HG02884 (cell line): ENCODE data around the gene WDR33.
"Not testable (repeated sequence)": the region's sequence is repeated elsewhere in the genome, so short reads cannot be mapped to it uniquely, and the experiment has no call there.

ENCODE experiments used
- ATAC-seq: cut with Tn5 transposase; IDR thresholded peaks from one replicate; pipeline ENCODE4 v1.9.1; 2021; ENCODE audit warnings: mild to moderate bottlenecking, moderate library complexity; ENCODE audit not compliant: unreplicated experiment

The WDR33 gene

DNA sequence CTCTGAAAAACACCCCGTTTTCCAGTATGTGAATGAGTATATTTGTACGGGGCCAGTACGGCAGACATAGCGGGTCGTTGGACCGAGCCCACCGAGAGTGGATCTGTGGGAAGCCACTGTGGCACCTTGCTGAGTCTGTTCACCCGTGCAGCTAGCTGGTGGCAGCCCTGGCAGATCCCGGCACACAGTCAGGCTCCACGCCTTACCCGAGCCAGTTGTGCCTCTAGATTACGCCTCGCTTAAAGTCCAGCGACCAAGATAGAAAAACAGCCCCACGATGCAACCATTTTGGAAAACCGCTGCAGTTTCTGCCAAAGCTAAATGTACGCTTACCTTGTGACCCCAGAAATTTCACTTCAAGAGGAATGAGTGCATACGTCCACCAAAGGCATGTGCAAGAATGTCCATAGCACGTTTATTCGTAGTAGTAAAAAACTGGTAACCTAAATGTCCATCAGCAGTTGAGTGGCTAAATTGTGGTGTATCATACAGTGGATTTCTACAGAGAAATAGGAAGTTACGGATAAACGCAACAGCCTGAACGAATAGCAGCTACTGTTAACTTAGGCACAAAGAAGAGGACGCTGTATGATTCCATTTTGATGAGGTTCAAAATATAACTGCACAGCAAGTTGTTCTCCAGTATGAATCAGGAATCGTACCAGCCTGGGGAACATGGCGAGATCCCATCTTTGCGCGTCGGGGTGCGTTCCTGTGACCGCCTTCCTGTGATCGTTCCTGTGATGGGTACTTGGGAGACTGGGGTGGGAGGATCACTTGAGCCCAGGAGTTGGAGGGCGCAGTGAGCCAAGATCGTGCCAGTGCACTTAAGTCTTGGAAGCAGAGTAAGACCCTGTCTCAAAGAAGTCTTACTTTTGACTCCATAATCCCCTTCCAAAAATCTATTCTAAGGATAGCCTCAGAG is 688 bp upstream of the WDR33 start:
- peak; percentile 27 for ATAC-seq

DNA sequence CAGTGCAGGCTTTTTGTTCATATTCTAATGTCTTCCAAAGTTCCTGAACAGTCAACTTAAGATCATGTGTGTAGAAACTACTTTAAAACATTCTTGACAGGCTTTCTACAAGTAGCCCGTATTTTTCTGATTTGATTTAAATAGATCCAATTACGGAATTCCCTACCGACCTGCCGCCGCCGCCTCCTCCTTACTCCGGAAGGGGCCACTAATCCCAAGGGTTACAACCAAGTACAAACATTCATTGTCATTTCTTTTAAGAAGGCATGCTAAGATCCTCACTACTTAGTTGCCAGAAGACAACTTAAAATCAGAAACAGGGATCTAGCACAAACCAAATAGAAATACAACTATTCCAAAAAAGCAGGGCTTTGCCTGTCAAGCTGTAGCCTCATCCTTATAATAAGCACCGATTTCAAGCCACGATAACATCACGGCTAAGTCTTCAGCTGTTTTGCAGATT is 784 bp downstream of the WDR33 start:
- ATAC-seq = no peak

DNA sequence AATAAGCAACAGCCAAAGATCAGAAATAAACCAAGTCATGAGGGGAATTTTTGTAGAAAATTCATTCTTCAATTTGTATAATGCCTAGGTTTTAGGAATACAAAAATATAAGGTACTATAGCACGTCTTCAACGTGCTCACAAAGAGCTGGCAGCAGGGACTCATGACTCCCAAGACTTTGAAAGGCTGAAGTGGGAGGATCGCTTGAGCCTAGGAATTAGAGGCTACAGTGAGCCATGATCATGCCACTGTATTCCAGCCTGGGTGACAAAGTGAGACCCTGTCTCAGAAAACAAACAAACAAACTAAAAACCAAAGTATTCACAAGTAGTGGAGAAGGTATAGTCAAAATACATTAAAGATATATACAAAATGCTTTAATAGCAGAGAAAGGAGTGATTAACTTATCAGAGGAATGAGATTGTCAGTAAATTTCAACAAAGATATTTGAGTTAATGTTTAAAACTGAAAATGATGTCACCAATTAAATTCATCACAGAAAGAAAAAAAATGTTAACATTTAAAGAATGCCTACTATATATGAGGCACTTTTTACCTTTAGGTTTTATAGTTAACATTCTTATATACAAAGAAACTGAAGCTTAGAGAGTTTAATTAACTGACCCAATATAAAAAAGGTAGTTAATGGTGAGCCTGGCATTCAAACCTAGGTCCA is 3.2 kb downstream of the WDR33 start:
- ATAC-seq = no peak

DNA sequence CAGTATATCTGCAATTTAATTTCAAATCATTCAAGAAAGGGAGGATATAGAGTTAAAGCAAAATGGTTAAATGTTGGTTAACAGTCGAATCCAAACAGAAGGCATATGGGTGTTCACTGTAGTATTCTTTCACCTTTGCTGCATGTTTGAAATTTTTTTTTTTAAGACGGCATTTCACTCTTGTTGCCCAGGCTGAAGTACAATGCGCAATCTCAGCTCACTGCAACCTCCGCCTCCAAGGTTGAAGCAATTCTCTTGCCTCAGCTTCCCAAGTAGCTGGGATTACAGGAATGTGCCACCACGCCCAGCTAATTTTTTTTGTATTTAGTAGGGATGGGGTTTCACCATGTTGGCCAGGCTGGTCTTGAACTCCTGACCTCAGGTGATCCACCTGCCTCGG is 4.1 kb downstream of the WDR33 start:
- not testable (repeated sequence) for ATAC-seq

- ATAC-seq = no peak
Observed at GRCh38 chr2:127805491-127805890, 5.5 kb downstream of the WDR33 start.

- no peak for ATAC-seq
Observed at GRCh38 chr2:127799926-127800325, 11.0 kb downstream of the WDR33 start.

GRCh38 chr2:127796389-127796788 is 14.6 kb downstream of the WDR33 start:
- ATAC-seq = no peak

- not testable (repeated sequence) for ATAC-seq
Observed at GRCh38 chr2:127794901-127795300, 16.1 kb downstream of the WDR33 start.

GRCh38 chr2:127792805-127793204 is 18.2 kb downstream of the WDR33 start:
- ATAC-seq = no peak

GRCh38 chr2:127790694-127791529 is 20.1 kb downstream of the WDR33 start:
- ATAC-seq = no peak

DNA sequence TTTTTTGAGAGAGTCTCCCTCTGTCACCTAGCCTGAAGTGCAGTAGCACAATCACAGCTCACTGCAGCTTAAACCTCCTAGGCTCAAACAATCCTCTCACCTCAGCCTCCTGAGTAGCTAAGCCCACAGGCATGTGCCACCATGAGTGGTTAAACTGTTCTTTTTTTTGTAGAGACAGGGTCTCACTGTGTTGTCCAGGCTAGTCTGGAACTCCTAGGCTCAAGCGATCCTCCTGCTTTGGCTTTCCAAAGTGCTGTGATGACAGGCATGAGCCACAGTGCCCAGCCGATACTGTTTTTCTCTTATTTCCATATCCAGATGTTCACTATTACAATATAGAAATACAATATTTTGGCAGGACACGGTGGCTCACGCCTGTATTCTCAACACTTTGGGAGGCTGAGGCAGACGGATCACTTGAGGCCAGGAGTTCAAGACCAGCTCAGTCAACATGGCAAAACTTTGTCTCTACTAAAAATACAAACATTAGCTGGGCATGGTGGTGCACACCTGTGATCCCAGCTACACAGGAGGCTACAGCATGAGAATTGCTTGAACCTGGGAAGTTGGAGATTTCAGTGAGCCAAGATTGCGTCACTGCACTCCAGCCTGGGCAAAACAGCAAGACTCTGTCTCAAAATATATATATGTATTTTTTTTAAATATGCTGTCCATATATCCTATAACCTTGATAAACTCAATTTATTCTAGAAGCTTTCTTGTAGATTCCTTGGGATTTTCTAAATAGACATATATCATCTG is 24.7 kb downstream of the WDR33 start:
- ATAC-seq = no peak

- no peak for ATAC-seq
Observed at GRCh38 chr2:127784965-127785518, 25.9 kb downstream of the WDR33 start.

- no peak for ATAC-seq
Observed at GRCh38 chr2:127783101-127783500, 27.9 kb downstream of the WDR33 start.

- no peak for ATAC-seq
Observed at GRCh38 chr2:127778850-127779249, 32.1 kb downstream of the WDR33 start.

DNA sequence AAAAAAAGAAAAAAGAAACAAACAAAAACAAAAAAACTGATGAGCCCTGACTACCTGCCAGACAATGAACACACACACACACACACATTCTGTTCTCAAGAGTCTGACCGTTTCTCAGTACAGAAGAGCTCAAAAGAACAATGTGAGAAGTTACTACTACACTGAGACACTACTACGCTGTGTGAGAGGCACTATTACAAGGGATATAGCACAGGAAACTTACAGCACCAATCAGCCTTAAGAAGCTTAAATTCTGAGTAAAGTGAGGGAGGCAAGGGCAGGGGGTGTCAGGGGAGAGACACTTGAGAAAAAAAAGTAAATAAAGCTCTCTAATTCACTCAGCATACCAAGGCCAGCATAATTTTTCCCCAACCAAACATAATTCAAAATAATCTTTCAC is 32.5 kb downstream of the WDR33 start:
- ATAC-seq = no peak

DNA sequence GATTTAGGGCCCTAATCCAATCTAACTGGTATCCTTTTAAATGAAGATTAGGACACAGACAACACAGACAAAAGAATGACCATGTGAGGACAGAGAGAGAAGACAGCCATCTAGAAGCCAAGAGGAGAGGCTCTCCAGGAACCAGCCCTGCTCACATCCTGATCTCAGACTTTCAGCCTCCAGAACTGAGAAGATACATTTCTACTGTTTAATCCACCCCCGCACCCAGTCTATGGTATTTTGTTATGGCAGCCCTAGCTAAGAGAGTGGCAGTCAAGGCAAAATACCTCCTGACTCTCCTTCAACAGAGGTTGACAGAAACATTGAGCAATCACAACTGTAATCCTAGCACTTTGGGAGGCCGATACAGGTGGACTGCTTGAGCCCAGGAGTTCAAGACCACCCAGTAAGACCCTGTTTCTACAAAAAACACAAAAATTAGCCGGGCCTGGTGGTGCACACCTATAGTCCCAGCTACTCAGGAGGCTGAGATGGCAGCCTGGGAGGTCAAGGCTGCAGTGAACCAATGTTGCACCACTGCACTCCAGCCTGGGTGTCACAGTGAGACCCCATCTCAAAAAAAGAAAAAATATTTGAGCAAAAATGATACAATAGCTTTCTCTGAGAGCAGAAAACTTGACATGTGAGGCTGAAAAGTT is 34.7 kb downstream of the WDR33 start:
- ATAC-seq = no peak

DNA sequence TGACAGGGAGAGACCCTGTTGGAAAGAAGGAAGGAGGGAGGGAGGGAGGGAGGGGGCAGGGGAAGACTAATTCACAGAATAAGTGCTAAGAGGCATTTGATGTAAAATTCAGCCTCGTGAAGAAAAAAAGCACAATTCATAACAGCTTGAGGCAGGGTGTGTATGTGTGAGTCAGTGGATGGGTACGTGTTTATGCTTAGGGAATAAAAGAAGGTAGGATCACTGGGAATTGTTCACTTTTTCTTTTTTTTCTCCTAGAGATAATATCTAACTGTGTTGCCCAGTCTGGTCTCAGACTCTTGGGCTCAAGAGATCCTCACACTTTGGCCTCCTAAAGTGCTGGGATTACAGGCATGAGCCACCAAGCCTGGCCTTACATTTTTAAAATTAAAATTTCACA is 39.2 kb downstream of the WDR33 start:
- ATAC-seq = no peak

GRCh38 chr2:127770973-127771735 is 39.8 kb downstream of the WDR33 start:
- ATAC-seq = no peak

GRCh38 chr2:127770534-127770933 is 40.4 kb downstream of the WDR33 start:
- ATAC-seq = not testable (repeated sequence)
